Activated CD4-positive, alpha-beta T cell treated with anti-CD3 and anti-CD28 coated beads, Interleukin-2, amount 50 U/mL, for 1 hour (primary cell): ENCODE data around the gene RSPO4.

ENCODE experiments used
- DNase-seq: peaks from one replicate; pipeline ENCODE4 v3.0.0-alpha.2; 2020

Gene RSPO4

DNA sequence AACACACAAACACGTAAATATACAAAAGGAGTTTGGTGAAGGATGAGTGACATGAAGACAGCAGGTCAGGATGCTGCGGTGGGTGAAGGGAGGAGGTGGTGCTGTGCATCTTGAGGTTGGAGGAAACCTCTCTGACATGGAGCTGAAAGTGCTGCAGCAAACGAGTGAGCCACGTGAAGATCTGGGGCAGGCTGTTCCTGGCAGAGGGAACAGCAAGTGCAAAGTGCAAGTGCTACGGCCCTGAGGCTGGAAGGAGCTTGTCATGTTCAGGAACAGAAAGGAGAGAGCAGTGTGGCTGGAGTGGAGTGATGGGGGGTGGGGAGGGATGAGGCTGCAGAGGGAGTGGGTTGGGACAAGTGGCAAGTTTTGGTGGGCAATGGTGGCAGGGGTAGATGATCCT, 61.2 kb downstream of the RSPO4 start:
- no peak for DNase-seq

- no peak for DNase-seq
Observed at GRCh38 chr20:939606-940005, 62.5 kb downstream of the RSPO4 start.

DNA sequence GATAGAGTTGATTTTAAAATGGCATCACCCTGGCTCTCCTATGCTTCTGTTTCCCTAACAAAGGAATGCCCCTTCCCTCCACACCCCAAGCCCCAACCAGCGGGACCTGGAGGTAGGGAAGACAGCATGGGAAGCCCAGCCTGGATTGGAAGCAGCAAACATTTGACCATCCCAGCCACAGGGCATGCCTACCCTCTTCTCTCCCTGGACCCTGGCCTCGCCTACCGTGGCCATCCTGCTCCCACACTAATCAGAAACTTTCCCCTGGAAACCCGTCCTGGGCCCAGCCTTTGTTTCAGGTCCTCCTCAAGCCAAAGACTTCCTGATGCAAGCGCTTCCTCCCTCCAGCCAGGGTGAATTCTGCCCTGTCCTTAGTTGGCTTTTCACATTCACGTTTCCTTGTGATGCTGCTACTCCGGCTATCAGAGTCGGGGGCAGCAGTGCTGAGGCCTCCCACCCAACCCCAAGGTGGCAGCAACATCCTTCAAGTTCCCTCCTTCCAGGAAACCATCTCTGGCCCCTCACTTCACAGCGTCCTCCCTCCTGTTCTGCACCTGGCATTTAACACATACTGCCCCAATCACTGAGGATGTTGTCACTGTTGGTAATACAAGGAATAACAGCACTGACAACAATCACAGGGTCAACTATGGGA, 67.8 kb downstream of the RSPO4 start:
- DNase-seq, result no peak

DNA sequence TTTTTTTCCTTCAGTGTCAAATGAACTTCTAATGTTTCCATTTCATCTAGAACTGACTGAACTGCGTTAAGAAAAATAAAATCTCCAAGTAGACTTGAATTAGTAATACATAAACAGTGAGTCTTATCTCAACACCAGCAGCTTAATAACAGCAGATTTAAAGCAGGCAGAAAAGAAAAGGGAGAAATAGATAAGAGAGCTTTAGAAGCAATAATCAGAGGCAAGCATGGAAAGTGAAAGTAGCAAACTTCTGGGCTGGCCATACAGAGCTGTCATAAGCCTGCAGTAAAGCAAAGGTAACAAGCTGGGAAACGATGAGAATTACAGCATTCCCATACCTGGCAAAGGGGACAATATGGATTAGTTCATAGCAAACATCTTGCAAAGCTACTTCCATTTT, 69.1 kb downstream of the RSPO4 start:
- no peak for DNase-seq

GRCh38 chr20:931401-931800, 70.7 kb downstream of the RSPO4 start:
- no peak for DNase-seq

- DNase-seq, result no peak
Observed at GRCh38 chr20:926670-927069, 75.4 kb downstream of the RSPO4 start.

- DNase-seq, result no peak
Observed at GRCh38 chr20:925516-925915, 76.6 kb downstream of the RSPO4 start.

- no peak for DNase-seq
Observed at GRCh38 chr20:924639-925038, 77.5 kb downstream of the RSPO4 start.

- no peak for DNase-seq
Observed at GRCh38 chr20:922781-923180, 79.3 kb downstream of the RSPO4 start.

DNA sequence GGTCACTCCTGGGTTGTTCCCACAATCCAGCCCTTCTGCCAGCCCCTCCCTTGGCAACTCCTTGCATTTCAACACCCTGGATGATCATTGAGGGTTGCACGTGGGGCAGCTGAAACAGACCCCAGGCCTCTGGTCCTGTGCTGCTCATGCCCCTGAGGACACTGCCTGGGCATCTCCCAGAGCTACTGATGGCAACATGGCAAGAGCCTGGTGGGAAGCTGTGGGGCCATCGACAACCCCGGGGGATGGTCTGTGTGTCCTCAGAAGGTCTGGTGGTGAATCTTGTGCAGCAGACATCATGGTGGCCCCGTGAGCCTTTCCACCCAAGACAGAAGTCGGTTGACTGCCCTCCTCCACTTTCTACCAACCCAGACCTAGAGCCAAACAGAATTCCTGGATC, 81.0 kb downstream of the RSPO4 start:
- DNase-seq, result no peak

DNA sequence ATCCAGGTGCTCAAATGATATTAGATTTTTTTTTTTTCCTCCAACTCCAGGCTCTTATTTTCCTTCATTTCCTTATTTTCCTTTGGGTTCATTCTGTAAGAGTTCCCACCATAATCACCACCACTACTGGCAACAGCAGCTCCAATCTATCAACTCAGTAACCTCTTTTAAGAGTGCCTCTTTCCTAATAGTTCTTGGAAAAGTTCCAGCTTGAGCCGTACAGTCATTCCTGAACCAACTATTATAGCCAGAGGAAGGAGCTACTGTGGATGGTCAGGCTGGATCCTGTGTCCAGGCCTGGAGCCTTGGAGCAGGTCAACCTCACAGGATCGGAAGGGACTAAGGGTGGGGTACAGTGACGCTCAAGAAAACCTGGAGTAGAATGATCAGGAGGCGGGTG, 81.8 kb downstream of the RSPO4 start:
- DNase-seq, result no peak

- DNase-seq, result no peak
Observed at GRCh38 chr20:919491-919916, 82.6 kb downstream of the RSPO4 start.

- no peak for DNase-seq
Observed at GRCh38 chr20:917416-917815, 84.7 kb downstream of the RSPO4 start.

DNA sequence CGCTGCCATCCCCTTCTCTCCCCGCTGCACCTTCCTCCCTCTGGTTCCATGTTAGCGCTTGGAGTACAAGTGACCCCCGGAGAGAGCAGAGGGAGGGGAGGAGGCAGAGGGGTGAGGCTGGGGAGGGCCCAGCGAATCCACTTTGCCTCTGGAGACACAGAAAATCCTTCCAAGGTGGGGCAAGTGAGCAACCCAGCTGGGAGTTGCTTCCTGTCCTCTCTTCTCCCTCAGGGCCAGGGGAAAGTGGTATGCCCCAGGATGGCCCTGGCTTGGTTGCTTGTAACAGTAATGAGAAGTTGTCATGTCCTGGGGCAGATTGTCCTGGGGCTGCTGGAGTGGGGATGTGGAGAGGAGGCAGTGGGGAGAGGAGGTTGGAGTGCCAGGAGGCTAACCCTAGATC, 85.3 kb downstream of the RSPO4 start:
- no peak for DNase-seq

- no peak for DNase-seq
Observed at GRCh38 chr20:916125-916799, 85.8 kb downstream of the RSPO4 start, which contains the start of gene ANGPT4. Gene ANGPT4 (minus strand): TSS chr20:916334. CDS start chr20:916214, 120 bp downstream.

- DNase-seq, result no peak
Observed at GRCh38 chr20:914727-915498, 87.2 kb downstream of the RSPO4 start.

GRCh38 chr20:913306-913849, 88.7 kb downstream of the RSPO4 start:
- no peak for DNase-seq

- peak; percentile 12 for DNase-seq
Observed at GRCh38 chr20:911882-912600, 90.1 kb downstream of the RSPO4 start.

DNA sequence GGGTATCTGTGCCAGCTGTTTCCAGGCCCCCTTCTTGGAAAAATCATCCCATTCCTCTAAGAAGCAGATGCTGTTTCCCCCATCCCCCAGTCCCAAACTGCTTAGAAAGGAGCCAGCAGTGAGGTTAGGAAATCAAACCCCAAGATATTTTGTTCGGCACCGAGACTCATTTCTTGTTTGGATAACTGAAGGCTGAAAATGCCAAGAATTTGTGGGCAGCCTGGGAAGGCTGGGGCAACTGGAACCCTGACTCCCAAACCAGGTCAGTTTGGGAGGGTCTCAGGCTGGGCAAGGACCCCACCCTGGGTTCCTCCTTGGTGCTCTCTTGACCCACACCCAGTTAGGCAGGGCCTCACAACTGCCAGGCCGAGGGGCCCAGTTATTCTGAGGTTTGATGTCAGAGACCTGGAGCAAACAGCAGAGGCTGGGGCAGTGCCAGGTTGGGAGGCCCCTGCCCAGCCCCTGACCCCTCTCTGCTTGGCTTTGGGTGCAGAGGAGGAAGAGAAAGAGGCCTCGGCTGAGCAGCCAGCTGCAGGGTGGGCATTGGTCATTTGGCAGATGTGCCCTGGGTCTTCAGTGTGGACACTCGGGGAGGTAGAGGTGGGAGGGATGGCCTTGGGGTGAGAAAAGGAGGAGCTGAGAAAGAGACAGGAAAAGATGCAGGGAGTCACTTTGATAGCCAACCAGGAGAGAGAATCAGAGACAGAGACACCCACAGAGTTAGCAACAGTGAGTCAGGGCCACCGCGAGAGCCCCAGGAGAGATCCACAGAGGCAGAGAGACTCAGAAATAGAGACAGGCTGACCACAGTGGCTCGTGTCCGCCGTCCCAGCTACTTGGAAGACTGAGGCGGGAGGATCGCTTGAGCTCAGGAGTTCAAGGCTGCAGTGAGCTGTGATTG, 91.0 kb downstream of the RSPO4 start:
- DNase-seq, result no peak

DNA sequence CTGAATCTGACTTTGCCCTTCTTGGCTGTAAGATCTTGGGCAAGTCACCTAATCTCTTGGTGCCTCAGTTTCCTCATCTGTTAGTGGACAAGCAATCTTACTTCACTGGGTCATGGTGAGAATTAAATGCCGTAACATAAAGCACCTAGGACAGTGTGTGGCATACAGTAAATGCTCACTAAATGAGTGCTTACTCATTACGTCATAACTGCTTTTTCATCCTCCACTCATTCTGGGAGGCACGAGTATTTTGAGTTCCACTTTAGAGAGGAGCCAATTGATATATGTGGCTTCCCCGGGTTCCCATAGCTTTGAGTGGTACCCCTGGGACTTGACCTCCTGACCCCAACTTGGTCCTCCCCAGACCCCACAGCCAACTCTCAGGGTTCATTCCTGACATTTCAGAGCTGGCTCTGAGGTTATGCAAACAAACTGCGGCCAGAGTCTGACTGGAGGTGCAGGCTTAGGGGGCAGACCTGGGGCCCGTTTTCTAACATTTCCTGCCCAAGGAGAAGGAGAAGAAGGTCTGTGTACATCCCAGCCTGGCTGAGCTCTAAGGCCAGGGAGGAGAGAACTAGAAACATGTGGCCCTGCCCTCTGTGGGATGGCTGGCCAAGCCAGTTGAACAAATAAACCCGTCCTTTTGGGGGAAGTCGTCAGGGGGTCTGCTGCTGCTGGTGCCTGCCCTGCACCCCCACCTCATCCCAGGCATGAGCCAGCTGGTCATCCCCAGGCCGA, 91.8 kb downstream of the RSPO4 start:
- DNase-seq, result no peak

DNA sequence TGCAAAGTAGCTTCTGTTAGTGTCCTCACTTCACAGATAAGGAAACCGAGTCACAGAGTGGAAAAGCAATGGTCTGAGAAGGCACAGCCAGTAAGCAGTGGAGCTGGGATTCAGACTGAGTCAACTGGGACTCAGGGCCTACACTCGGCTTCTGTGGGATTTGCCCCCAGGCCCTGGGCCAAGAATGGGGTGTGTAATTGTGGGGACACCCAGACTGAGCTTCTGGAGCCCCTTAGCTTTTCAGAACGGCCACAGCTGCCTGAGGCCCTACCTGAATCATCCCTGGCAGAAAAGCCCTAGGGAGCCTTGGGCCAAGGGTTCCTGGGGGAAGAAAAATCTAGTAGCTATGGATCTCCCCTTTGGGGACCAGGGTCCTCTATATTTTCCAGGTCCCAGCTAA, 92.5 kb downstream of the RSPO4 start:
- no peak for DNase-seq
